Ramos (cell line): ENCODE results near the gene GMPR2.

Source experiments
- in situ Hi-C: fragments of 300-500 bp; cut with MboI; formaldehyde crosslinking; loops from one replicate; pipeline ENCODE4 v1.14.3; 2022; ENCODE audit warnings: low sequenced_read_pairs; ENCODE audit not compliant: unreplicated experiment

Gene GMPR2

GRCh38 chr14:24263848-24264247, 31.1 kb downstream of the GMPR2 start:
- in situ Hi-C loops, result no loop called here

GRCh38 chr14:24264298-24264697, 31.6 kb downstream of the GMPR2 start:
- in situ Hi-C loops, result no loop called here

- in situ Hi-C loops, result no loop called here
Measured at GRCh38 chr14:24266344-24267244, 33.9 kb downstream of the GMPR2 start.

GRCh38 chr14:24267516-24267915, 34.8 kb downstream of the GMPR2 start:
- in situ Hi-C loops, result no loop called here

- in situ Hi-C loops, result no loop called here
Measured at GRCh38 chr14:24268225-24268624, 35.5 kb downstream of the GMPR2 start.

- in situ Hi-C loops, result no loop called here
Measured at GRCh38 chr14:24269368-24269767, 36.6 kb downstream of the GMPR2 start.

GRCh38 chr14:24269910-24270536, 37.3 kb downstream of the GMPR2 start:
- in situ Hi-C loops, result no loop called here

- in situ Hi-C loops, result no loop called here
Measured at GRCh38 chr14:24270537-24271133, 37.9 kb downstream of the GMPR2 start.

- in situ Hi-C loops, result no loop called here
Measured at GRCh38 chr14:24271134-24271833, 38.6 kb downstream of the GMPR2 start, which contains the start of gene RABGGTA. Gene RABGGTA, minus strand, starts transcription at chr14:24271597. Its CDS starts 482 bp downstream, at chr14:24271115.

- in situ Hi-C loops, result no loop called here
Measured at GRCh38 chr14:24271834-24272263, 39.1 kb downstream of the GMPR2 start.

- in situ Hi-C loops, result no loop called here
Measured at GRCh38 chr14:24272467-24272866, 39.7 kb downstream of the GMPR2 start.

GRCh38 chr14:24273422-24273998, 40.8 kb downstream of the GMPR2 start:
- in situ Hi-C loops, result no loop called here

- in situ Hi-C loops, result no loop called here
Measured at GRCh38 chr14:24274101-24274543, 41.4 kb downstream of the GMPR2 start.

- in situ Hi-C loops, result no loop called here
Measured at GRCh38 chr14:24277071-24277470, 44.3 kb downstream of the GMPR2 start.

GRCh38 chr14:24277606-24278321, 45.0 kb downstream of the GMPR2 start:
- in situ Hi-C loops, result no loop called here

- in situ Hi-C loops, result no loop called here
Measured at GRCh38 chr14:24278424-24278823, 45.7 kb downstream of the GMPR2 start.

GRCh38 chr14:24279301-24280186, 46.8 kb downstream of the GMPR2 start:
- in situ Hi-C loops, result no loop called here

- in situ Hi-C loops, result no loop called here
Measured at GRCh38 chr14:24280797-24281460, 48.2 kb downstream of the GMPR2 start.
